IMR-90 (cell line): ENCODE results near the gene C21orf58. TPM values are rescaled to one million over a fixed set of nuclear protein-coding genes. Genes with fewer than 3 reads are reported as not detected.

Experiments
- ATAC-seq: fragments of 200-7000 bp; cut with Tn5 transposase; 2 replicates; pipeline ENCODE4 v1.9.1; 2020; ENCODE audit warnings: low read depth, mild to moderate bottlenecking, moderate library complexity
- BruUV-seq: library from RNA; stranded (reverse); fragments of 400-500 nt; replicated peaks from 2 replicates; lab custom pipeline; 2021; lab: Mats Ljungman, UMichigan
- CTCF ChIA-PET: fragments of 300-600 bp; formaldehyde crosslinking; extraction: SDS; loops from one replicate; lab custom pipeline; 2021; ENCODE audit warnings: antibody characterized with exemption; lab: Yijun Ruan, JAX
- POLR2A ChIA-PET: fragments of 300-600 bp; sonication (Branson Sonifier 250); formaldehyde crosslinking; loops from one replicate; lab custom pipeline; 2022; ENCODE audit warnings: antibody characterized with exemption; ENCODE audit not compliant: unreplicated experiment; lab: Charles Lee
- DNase-seq: peaks from one replicate; pipeline ENCODE4 v3.0.0; 2013
- H2AFZ ChIP-seq: replicated peaks from 2 replicates; pipeline ENCODE3; 2013; ENCODE audit warnings: low read length, mild to moderate bottlenecking; ENCODE audit not compliant: poor library complexity
- H2AK5ac ChIP-seq: 2 replicates; pipeline ENCODE4 v1.6.1; 2013; ENCODE audit warnings: low read depth, low read length, inconsistent platforms
- H2AK9ac ChIP-seq: replicated peaks from 2 replicates; pipeline ENCODE3; 2013; ENCODE audit warnings: mild to moderate bottlenecking, low read depth, low read length, moderate library complexity; ENCODE audit not compliant: poor library complexity
- H2BK120ac ChIP-seq: 2 replicates; pipeline ENCODE4 v1.6.1; 2013; ENCODE audit warnings: low read depth, low read length, inconsistent platforms
- H2BK15ac ChIP-seq: 3 replicates; pipeline ENCODE4 v1.6.1; 2013; ENCODE audit warnings: low read depth, low read length, inconsistent platforms
- H2BK20ac ChIP-seq: 2 replicates; pipeline ENCODE4 v1.6.1; 2013; ENCODE audit warnings: low read depth, mild to moderate bottlenecking, inconsistent platforms, low read length, moderate library complexity
- H2BK5ac ChIP-seq: 2 replicates; pipeline ENCODE4 v1.6.1; 2013; ENCODE audit warnings: mild to moderate bottlenecking, low read depth, low read length, inconsistent platforms; ENCODE audit not compliant: poor library complexity, severe bottlenecking
- H3K14ac ChIP-seq: replicated peaks from 2 replicates; pipeline ENCODE4 v1.6.1; 2013; ENCODE audit warnings: low read depth, low read length, inconsistent platforms
- H3K18ac ChIP-seq: 2 replicates; pipeline ENCODE4 v1.6.1; 2013; ENCODE audit warnings: low read depth, low read length, control low read depth
- H3K23ac ChIP-seq: 2 replicates; pipeline ENCODE4 v1.6.1; 2013; ENCODE audit warnings: low read depth, low read length, inconsistent platforms
- H3K27ac ChIP-seq: 2 replicates; pipeline ENCODE4 v1.5.1; 2013; ENCODE audit warnings: mild to moderate bottlenecking, control low read depth, low read length; ENCODE audit not compliant: insufficient read depth
- H3K27me3 ChIP-seq: 2 replicates; pipeline ENCODE4 v1.6.1; 2013; ENCODE audit warnings: low read length; ENCODE audit not compliant: control insufficient read depth, insufficient read depth
- H3K36me3 ChIP-seq: 2 replicates; pipeline ENCODE4 v1.6.1; 2013; ENCODE audit warnings: low read length, mixed read lengths; ENCODE audit not compliant: control insufficient read depth, insufficient read depth
- H3K4ac ChIP-seq: 2 replicates; pipeline ENCODE4 v1.6.1; 2013; ENCODE audit warnings: low read depth, low read length, inconsistent platforms
- H3K4me1 ChIP-seq: 2 replicates; pipeline ENCODE4 v1.6.1; 2013; ENCODE audit warnings: low read length, mixed read lengths; ENCODE audit not compliant: control insufficient read depth, insufficient read depth
- H3K4me2 ChIP-seq: 2 replicates; pipeline ENCODE4 v1.6.1; 2013; ENCODE audit warnings: low read depth, mild to moderate bottlenecking, control low read depth, low read length, moderate library complexity
- H3K4me3 ChIP-seq: 2 replicates; pipeline ENCODE4 v1.5.1; 2013; ENCODE audit warnings: low read depth, mild to moderate bottlenecking, control low read depth, low read length, moderate library complexity; ENCODE audit not compliant: insufficient read depth
- H3K56ac ChIP-seq: 2 replicates; pipeline ENCODE4 v1.6.1; 2013; ENCODE audit warnings: low read length, inconsistent platforms; ENCODE audit not compliant: insufficient read depth; ENCODE audit errors: extremely low read depth
- H3K79me1 ChIP-seq, 2 experiments: 2 replicates each; pipeline ENCODE4 v1.6.1; 2013; ENCODE audit warnings: low read length in 2 of 2, inconsistent platforms in 1 of 2, low read depth in 1 of 2
- H3K9ac ChIP-seq: 2 replicates; pipeline ENCODE4 v1.6.1; 2013; ENCODE audit warnings: low read depth, low read length, control low read depth
- H3K9me1 ChIP-seq: 2 replicates; pipeline ENCODE4 v1.6.1; 2013; ENCODE audit warnings: low read length, inconsistent platforms; ENCODE audit not compliant: insufficient read depth
- H3K9me3 ChIP-seq: 2 replicates; pipeline ENCODE4 v1.6.1; 2013; ENCODE audit warnings: low read length; ENCODE audit not compliant: control insufficient read depth, insufficient read depth
- H4K20me1 ChIP-seq: 2 replicates; pipeline ENCODE4 v1.6.1; 2013; ENCODE audit warnings: low read length, inconsistent platforms; ENCODE audit not compliant: insufficient read depth
- H4K5ac ChIP-seq: 2 replicates; pipeline ENCODE4 v1.6.1; 2013; ENCODE audit warnings: mild to moderate bottlenecking, low read depth, low read length, control low read depth
- H4K8ac ChIP-seq, 2 experiments: 2 replicates each; pipeline ENCODE4 v1.6.1; 2013; ENCODE audit warnings: low read depth in 2 of 2, low read length in 2 of 2, control low read depth in 1 of 2, inconsistent platforms in 1 of 2
- H4K91ac ChIP-seq: 2 replicates; pipeline ENCODE4 v1.6.1; 2013; ENCODE audit warnings: low read depth, low read length, inconsistent platforms; ENCODE audit not compliant: insufficient read depth
- CEBPB ChIP-seq: IDR thresholded peaks from 2 replicates; pipeline ENCODE4 v1.6.1; 2012; ENCODE audit warnings: low read depth, low read length, improper control_type of control experiment
- NFE2L2 ChIP-seq: fragments of 150-350 bp; IDR thresholded peaks from 2 replicates; pipeline ENCODE4 v1.6.1; 2016; ENCODE audit warnings: low read depth, mild to moderate bottlenecking, low read length
- SMC3 ChIP-seq: fragments of 150-350 bp; IDR thresholded peaks from 2 replicates; pipeline ENCODE4 v1.6.1; 2016; ENCODE audit warnings: low read depth, mild to moderate bottlenecking, antibody characterized with exemption, low read length, moderate library complexity
- WGBS, 2 experiments: methylation state at CpG; one replicate each; pipeline versions ENCODE4 v1.1.5 to v1.1.7; 2013; ENCODE audit warnings: missing lambda C conversion rate in 2 of 2; ENCODE audit not compliant: insufficient read length in 1 of 2; ENCODE audit errors: extremely low coverage in 2 of 2; 5-methylcytosine and 5-hydroxymethylcytosine counted together
- dilution Hi-C: fragments of 300-500 bp; cut with HindIII; formaldehyde crosslinking; loops from one replicate; pipeline ENCODE4 v1.14.3; 2018; ENCODE audit warnings: low sequenced_read_pairs; ENCODE audit not compliant: unreplicated experiment
- in situ Hi-C: fragments of 300-500 bp; cut with MboI; formaldehyde crosslinking; loops from 3 replicates; pipeline ENCODE4 v1.14.3; 2019; ENCODE audit warnings: low sequenced_read_pairs, inconsistent platforms, mixed read lengths
- intact Hi-C: fragments of 100-400 bp; cut with micrococcal nuclease; formaldehyde crosslinking; loops from 2 replicates; pipeline ENCODE4 v1.10.0; 2022
- polyA plus RNA-seq, 3 experiments: library from polyadenylated mRNA; depleted of rRNA; stranded (reverse); fragments of >200 nt; gene quantifications; 2 replicates each; pipeline ENCODE4 v1.2.3, GENCODE V29; 2012; ENCODE audit warnings: low replicate concordance in 1 of 3
- total RNA-seq: library from RNA; depleted of rRNA; stranded (reverse); fragments of >200 nt; gene quantifications from 2 replicates; pipeline ENCODE4 v1.2.3, GENCODE V29; 2012
- TF ChIP-seq, protein P1 (sequence below): fragments of 150-350 bp; IDR thresholded peaks from 2 replicates; pipeline ENCODE4 v1.6.1; 2016; ENCODE audit warnings: low read depth, mild to moderate bottlenecking, low read length, moderate library complexity, borderline replicate concordance

The C21orf58 gene
- total and polyA plus RNA-seq, 2 of the 4 experiments (the other 2 are of a cell fraction), result 2.7 to 6.2 TPM

DNA sequence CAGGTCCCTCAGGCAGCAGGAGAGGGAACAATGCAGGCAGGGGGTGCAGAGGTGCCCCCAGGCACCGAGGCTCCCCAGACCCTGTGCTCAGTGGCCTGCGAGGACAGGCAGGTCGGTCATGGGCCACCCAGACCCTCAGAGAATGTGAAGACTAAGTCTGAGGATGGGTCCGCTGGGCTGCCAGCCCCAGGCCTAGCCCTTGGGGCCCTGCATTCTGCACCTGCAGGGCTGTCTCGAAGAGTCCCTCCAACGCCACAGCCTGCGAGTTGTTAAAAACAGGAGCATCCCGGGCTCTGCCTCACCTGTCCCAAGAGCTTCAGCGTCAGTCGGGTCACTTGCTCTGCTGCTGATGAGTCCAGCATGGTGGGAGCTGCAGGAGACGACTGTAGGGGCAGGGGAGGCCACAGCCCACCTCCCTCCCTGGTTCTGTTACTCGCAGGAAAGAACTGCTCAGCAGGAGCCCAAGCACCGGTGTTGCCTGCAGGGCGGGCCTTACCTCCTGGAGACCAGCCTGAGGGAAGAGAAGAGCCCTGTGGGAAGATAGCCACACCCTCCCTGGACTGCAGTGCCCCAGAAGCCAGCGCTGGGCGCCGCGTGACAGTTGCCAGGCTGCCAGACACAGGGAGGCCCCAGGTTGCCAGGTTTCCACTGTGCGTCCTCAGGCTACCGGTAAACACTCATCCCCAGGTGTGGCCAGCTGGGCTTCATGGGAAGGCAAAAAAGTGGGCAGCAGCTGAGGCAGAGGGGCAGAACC is 5.8 kb downstream of the C21orf58 start:
- Histone ChIP-seq H2BK20ac (no peak overlapping the region), H3K27me3 (no peaks in the 10 kb centered on the region), H4K8ac (no peak overlapping the region), H4K20me1 (peaks cover 10% of the 10 kb centered on the region), H3K4ac (no peak overlapping the region), H3K4me2 (no peak overlapping the region), H3K4me1 (peaks cover 4% of the 10 kb centered on the region), H3K36me3 (peaks cover 8% of the 10 kb centered on the region), H2BK5ac (no peak overlapping the region), H3K9me3 (no peaks in the 10 kb centered on the region), H3K4me3 (no peak overlapping the region), H3K9me1 (peaks cover 6% of the 10 kb centered on the region; the same call in 1 of the 2 replicates), H2BK15ac (no peak overlapping the region), H2AFZ (peak overlapping the region; percentile 44), H4K5ac (no peak overlapping the region), H4K91ac (no peak overlapping the region), H2AK5ac (no peak overlapping the region), H3K27ac (no peak overlapping the region), H2AK9ac (peak overlapping the region; percentile 55), H3K23ac (no peak overlapping the region), H3K79me1 (peaks cover 22 to 62% of the 10 kb centered on the region in 2 experiments), H2BK120ac (no peak overlapping the region), H3K14ac (no peak overlapping the region), H3K18ac (no peak overlapping the region), H3K56ac (no peak overlapping the region), H3K9ac (no peak overlapping the region)
- ChIA-PET CTCF (no interaction called here), POLR2A (no interaction called here)
- DNase-seq, result no peak
- ATAC-seq, result no peak
- no TSS peak for BruUV-seq
- no peak for TF ChIP-seq CEBPB
- no peak for TF ChIP-seq SMC3
- no peak for TF ChIP-seq NFE2L2
- TF ChIP-seq, protein P1, sequence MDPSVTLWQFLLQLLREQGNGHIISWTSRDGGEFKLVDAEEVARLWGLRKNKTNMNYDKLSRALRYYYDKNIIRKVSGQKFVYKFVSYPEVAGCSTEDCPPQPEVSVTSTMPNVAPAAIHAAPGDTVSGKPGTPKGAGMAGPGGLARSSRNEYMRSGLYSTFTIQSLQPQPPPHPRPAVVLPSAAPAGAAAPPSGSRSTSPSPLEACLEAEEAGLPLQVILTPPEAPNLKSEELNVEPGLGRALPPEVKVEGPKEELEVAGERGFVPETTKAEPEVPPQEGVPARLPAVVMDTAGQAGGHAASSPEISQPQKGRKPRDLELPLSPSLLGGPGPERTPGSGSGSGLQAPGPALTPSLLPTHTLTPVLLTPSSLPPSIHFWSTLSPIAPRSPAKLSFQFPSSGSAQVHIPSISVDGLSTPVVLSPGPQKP, result no peak
- intact Hi-C loops, result no loop called here
- in situ Hi-C loops, result no loop called here
- 91% methylated on average over 9 of the region's 20 CpGs; no CpG with 5 or more reads in 1 of the 2 experiments for WGBS, 2 experiments
- dilution Hi-C loops, result no loop called here
